Neural crest cell (in vitro differentiated cells): ENCODE measurements around the gene TMEM208. TPM values are rescaled to one million over a fixed set of nuclear protein-coding genes. Genes with fewer than 3 reads are reported as not detected.

ENCODE experiments used
- DNase-seq: peaks from one replicate; pipeline ENCODE4 v3.0.0; 2021; ENCODE audit warnings: low read depth, mixed read lengths, low spot score
- H3K27ac Mint-ChIP-seq: one replicate; pipeline ENCODE4 v1.8.0; 2021; ENCODE audit warnings: mild to moderate bottlenecking, mixed read lengths; ENCODE audit not compliant: unreplicated experiment
- H3K27me3 Mint-ChIP-seq: 2 replicates; pipeline ENCODE4 v1.8.0; 2021; ENCODE audit warnings: low read depth, mild to moderate bottlenecking, mixed read lengths
- H3K36me3 Mint-ChIP-seq: 2 replicates; pipeline ENCODE4 v1.8.0; 2021; ENCODE audit warnings: low read depth, mild to moderate bottlenecking, mixed read lengths
- H3K4me1 Mint-ChIP-seq: 2 replicates; pipeline ENCODE4 v1.8.0; 2021; ENCODE audit warnings: mixed read lengths
- H3K4me3 Mint-ChIP-seq: one replicate; pipeline ENCODE4 v1.8.0; 2021; ENCODE audit warnings: mild to moderate bottlenecking, mixed read lengths
- H3K9me3 Mint-ChIP-seq: 2 replicates; pipeline ENCODE4 v1.8.0; 2021; ENCODE audit warnings: mixed read lengths
- CTCF ChIP-seq: fragments of 200-600 bp; sonication (generic); conservative IDR thresholded peaks from 2 replicates; pipeline ENCODE4 v1.5.0; 2021; ENCODE audit warnings: antibody characterized with exemption, mild to moderate bottlenecking
- total RNA-seq: library from RNA; stranded (reverse); gene quantifications from 2 replicates; pipeline ENCODE4 v1.2.1, GENCODE V29; 2021

The TMEM208 gene
- total RNA-seq, 1 donor from 2014 or later, result 35.7 TPM

GRCh38 chr16:67233596-67233995 lies 6.7 kb downstream of the TMEM208 start:
- Mint-ChIP-seq H3K4me1 (peaks cover 9% of the 10 kb centered on the region), H3K36me3 (peaks cover 14% of the 10 kb centered on the region), H3K27me3 (no peaks in the 10 kb centered on the region), H3K27ac (no peak overlapping the region), H3K4me3 (no peak overlapping the region), H3K9me3 (no peaks in the 10 kb centered on the region)
- TF ChIP-seq CTCF, result no peak
- DNase-seq, result no peak

- no peaks in the 10 kb centered on the region for H3K9me3 Mint-ChIP-seq
- H3K4me3 Mint-ChIP-seq, result no peak overlapping the region
- peaks cover 14% of the 10 kb centered on the region for H3K36me3 Mint-ChIP-seq
- DNase-seq, result no peak
- H3K27ac Mint-ChIP-seq, result no peak overlapping the region
- peaks cover 9% of the 10 kb centered on the region for H3K4me1 Mint-ChIP-seq
- no peaks in the 10 kb centered on the region for H3K27me3 Mint-ChIP-seq
- no peak for TF ChIP-seq CTCF
Observed at GRCh38 chr16:67234180-67234597, 7.3 kb downstream of the TMEM208 start.

GRCh38 chr16:67235816-67236562 lies 9.1 kb downstream of the TMEM208 start:
- Mint-ChIP-seq H3K36me3 (peaks cover 12% of the 10 kb centered on the region), H3K4me1 (peaks cover 9% of the 10 kb centered on the region), H3K9me3 (no peaks in the 10 kb centered on the region), H3K27ac (peak overlapping the region; percentile 78), H3K4me3 (no peak overlapping the region), H3K27me3 (no peaks in the 10 kb centered on the region)
- DNase-seq, result no peak
- no peak for TF ChIP-seq CTCF

- Mint-ChIP-seq H3K4me3 (no peak overlapping the region), H3K4me1 (peaks cover 14% of the 10 kb centered on the region), H3K27me3 (no peaks in the 10 kb centered on the region), H3K27ac (no peak overlapping the region), H3K9me3 (no peaks in the 10 kb centered on the region), H3K36me3 (peaks cover 12% of the 10 kb centered on the region)
- TF ChIP-seq CTCF, result no peak
- peak; percentile 42 for DNase-seq
Observed at GRCh38 chr16:67236563-67237395, 9.8 kb downstream of the TMEM208 start.

- Mint-ChIP-seq H3K9me3 (no peaks in the 10 kb centered on the region), H3K27me3 (no peaks in the 10 kb centered on the region), H3K27ac (no peak overlapping the region), H3K4me1 (peaks cover 14% of the 10 kb centered on the region), H3K36me3 (peaks cover 12% of the 10 kb centered on the region), H3K4me3 (no peak overlapping the region)
- no peak for DNase-seq
- no peak for TF ChIP-seq CTCF
Observed at GRCh38 chr16:67237396-67238277, 10.7 kb downstream of the TMEM208 start.
